Measurements from ENCODE around the gene F2.

F2 gene

DNA sequence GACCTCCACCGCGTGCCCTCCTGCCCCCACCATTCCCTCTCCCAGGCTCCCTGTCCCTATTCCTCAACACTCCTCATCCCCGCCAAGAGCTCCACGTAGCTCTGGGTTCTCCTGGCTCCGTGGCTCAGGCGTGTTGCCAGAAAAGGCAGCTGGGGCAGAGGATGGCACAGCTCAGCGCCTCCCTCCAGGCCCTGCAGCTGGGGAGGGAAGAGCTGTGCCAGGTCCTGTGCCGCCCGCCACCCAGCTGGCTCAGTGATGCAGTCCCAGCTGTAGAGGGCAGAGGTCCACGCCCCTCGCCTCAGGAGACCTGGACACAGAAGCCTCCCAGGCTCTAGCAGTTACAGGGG is 22.8 kb upstream of the F2 start:
- H3K27me3 ChIP-seq (ENCODE audit: insufficient read depth, poor library complexity, severe bottlenecking) = no peaks in the 10 kb centered on the region
- DNase-seq (ENCODE audit: low read depth in 1 of 2, low spot score in 1 of 2) = no peak
- no peak for TF ChIP-seq POLR2AphosphoS5 (IDR thresholded peaks at IDR 0.05; ENCODE audit: low read depth)
- TF ChIP-seq, protein P1, sequence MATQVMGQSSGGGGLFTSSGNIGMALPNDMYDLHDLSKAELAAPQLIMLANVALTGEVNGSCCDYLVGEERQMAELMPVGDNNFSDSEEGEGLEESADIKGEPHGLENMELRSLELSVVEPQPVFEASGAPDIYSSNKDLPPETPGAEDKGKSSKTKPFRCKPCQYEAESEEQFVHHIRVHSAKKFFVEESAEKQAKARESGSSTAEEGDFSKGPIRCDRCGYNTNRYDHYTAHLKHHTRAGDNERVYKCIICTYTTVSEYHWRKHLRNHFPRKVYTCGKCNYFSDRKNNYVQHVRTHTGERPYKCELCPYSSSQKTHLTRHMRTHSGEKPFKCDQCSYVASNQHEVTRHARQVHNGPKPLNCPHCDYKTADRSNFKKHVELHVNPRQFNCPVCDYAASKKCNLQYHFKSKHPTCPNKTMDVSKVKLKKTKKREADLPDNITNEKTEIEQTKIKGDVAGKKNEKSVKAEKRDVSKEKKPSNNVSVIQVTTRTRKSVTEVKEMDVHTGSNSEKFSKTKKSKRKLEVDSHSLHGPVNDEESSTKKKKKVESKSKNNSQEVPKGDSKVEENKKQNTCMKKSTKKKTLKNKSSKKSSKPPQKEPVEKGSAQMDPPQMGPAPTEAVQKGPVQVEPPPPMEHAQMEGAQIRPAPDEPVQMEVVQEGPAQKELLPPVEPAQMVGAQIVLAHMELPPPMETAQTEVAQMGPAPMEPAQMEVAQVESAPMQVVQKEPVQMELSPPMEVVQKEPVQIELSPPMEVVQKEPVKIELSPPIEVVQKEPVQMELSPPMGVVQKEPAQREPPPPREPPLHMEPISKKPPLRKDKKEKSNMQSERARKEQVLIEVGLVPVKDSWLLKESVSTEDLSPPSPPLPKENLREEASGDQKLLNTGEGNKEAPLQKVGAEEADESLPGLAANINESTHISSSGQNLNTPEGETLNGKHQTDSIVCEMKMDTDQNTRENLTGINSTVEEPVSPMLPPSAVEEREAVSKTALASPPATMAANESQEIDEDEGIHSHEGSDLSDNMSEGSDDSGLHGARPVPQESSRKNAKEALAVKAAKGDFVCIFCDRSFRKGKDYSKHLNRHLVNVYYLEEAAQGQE (IDR thresholded peaks at IDR 0.05; ENCODE audit: insufficient replicate concordance, low read depth) = no peak
- TF ChIP-seq SPI1 (IDR thresholded peaks at IDR 0.05; ENCODE audit: borderline replicate concordance, low read depth) = no peak
- TF ChIP-seq GABPA (IDR thresholded peaks at IDR 0.05; ENCODE audit: low read depth) = no peak
- no peak for TF ChIP-seq CTCF (IDR thresholded peaks at IDR 0.05; ENCODE audit: insufficient read depth, low read length)
- no peak overlapping the region for H3K4me3 ChIP-seq (replicated peaks; ENCODE audit: insufficient read depth, low read length)
- no peak overlapping the region for H3K27ac ChIP-seq (replicated peaks)

DNA sequence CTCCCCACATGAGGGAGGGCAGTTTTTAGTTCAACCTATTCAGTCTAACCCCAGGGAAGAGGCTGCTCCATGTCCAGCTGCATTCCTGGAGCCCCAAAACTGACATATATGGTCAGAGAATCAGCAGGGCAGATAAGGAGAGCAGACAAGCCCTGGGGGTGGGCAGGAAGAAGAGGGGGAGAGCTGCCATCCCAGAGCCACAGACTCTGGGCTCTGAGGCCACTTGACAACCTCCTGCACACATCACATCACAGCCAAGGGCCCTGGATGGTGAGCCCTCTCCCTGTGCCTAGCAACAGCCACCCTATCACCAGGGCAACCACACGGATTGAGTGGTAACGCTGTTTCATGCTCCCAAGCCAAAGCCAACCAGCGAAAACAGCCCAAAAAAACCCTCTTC is 21.7 kb upstream of the F2 start:
- Histone ChIP-seq H3K27me3 (ENCODE audit: insufficient read depth, poor library complexity, severe bottlenecking) (no peaks in the 10 kb centered on the region), H3K4me3 (replicated peaks; ENCODE audit: insufficient read depth, low read length) (no peak overlapping the region), H3K27ac (replicated peaks) (no peak overlapping the region)
- TF ChIP-seq GABPA (IDR thresholded peaks at IDR 0.05; ENCODE audit: low read depth) (no peak), SPI1 (IDR thresholded peaks at IDR 0.05; ENCODE audit: borderline replicate concordance, low read depth) (no peak), CTCF (IDR thresholded peaks at IDR 0.05; ENCODE audit: insufficient read depth, low read length) (no peak), POLR2AphosphoS5 (IDR thresholded peaks at IDR 0.05; ENCODE audit: low read depth) (no peak)
- TF ChIP-seq, protein P1 (IDR thresholded peaks at IDR 0.05; ENCODE audit: insufficient replicate concordance, low read depth) = no peak
- DNase-seq (ENCODE audit: low read depth in 1 of 2, low spot score in 1 of 2) = no peak

DNA sequence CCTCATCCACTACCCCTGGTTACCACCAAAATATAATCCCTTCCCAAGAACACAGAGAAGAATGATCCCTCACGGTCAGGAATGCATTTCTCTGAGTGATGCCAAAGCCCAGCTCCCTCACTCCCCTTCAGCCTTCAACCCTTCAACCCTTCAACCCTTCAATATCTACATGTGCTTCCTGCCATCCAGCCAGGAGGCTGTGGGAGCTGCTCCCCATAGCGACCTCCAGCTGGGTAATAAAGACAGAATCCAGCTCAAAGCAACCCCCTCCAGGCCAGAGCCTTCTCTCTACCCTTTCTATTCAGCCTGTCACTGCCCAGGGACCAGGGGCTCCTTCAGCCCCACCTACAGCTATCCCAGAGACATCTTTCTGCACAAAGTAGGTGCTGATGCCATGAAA is 21.3 kb upstream of the F2 start:
- DNase-seq (ENCODE audit: low read depth in 1 of 2, low spot score in 1 of 2) = no peak
- Histone ChIP-seq H3K27me3 (ENCODE audit: insufficient read depth, poor library complexity, severe bottlenecking) (no peaks in the 10 kb centered on the region), H3K27ac (replicated peaks) (no peak overlapping the region), H3K4me3 (replicated peaks; ENCODE audit: insufficient read depth, low read length) (no peak overlapping the region)
- TF ChIP-seq POLR2AphosphoS5 (IDR thresholded peaks at IDR 0.05; ENCODE audit: low read depth) (no peak), CTCF (IDR thresholded peaks at IDR 0.05; ENCODE audit: insufficient read depth, low read length) (no peak), GABPA (IDR thresholded peaks at IDR 0.05; ENCODE audit: low read depth) (no peak), SPI1 (IDR thresholded peaks at IDR 0.05; ENCODE audit: borderline replicate concordance, low read depth) (no peak)
- TF ChIP-seq, protein P1 (IDR thresholded peaks at IDR 0.05; ENCODE audit: insufficient replicate concordance, low read depth) = no peak
